Activated T-cell treated with anti-CD3 and anti-CD28 coated beads, Interleukin-2, amount 50 U/mL, for 24 hours (primary cell): ENCODE data around the gene CEP57.
"Not testable (repeated sequence)": the region's sequence is repeated elsewhere in the genome, so short reads cannot be mapped to it uniquely, and the experiment has no call there.

ENCODE experiments used
- DNase-seq: peaks from one replicate; pipeline ENCODE4 v3.0.0-alpha.2; 2020
- H3K27ac Mint-ChIP-seq: 2 replicates; pipeline ENCODE4 v1.8.0; 2020; ENCODE audit warnings: mild to moderate bottlenecking, mixed read lengths
- H3K27me3 Mint-ChIP-seq: 2 replicates; pipeline ENCODE4 v1.8.0; 2020; ENCODE audit warnings: mixed read lengths
- H3K36me3 Mint-ChIP-seq: 2 replicates; pipeline ENCODE4 v1.8.0; 2020; ENCODE audit warnings: low read depth, mixed read lengths
- H3K4me1 Mint-ChIP-seq: 2 replicates; pipeline ENCODE4 v1.8.0; 2020; ENCODE audit warnings: low read depth, mixed read lengths
- H3K4me3 Mint-ChIP-seq: 2 replicates; pipeline ENCODE4 v1.8.0; 2020; ENCODE audit warnings: mild to moderate bottlenecking, moderate library complexity, mixed read lengths
- H3K9me3 Mint-ChIP-seq: 2 replicates; pipeline ENCODE4 v1.8.0; 2020; ENCODE audit warnings: mixed read lengths

CEP57 gene

GRCh38 chr11:95790933-95791708 is 823 bp downstream of the CEP57 start:
- Mint-ChIP-seq H3K36me3 (peaks cover 78% of the 10 kb centered on the region), H3K4me1 (peaks cover 57% of the 10 kb centered on the region), H3K27me3 (no peaks in the 10 kb centered on the region), H3K9me3 (no peaks in the 10 kb centered on the region), H3K4me3 (peak overlapping the region; percentile 96), H3K27ac (peak overlapping the region; percentile 100)
- no peak for DNase-seq

GRCh38 chr11:95791709-95792033 is 1.4 kb downstream of the CEP57 start:
- peaks cover 55% of the 10 kb centered on the region for H3K4me1 Mint-ChIP-seq
- H3K4me3 Mint-ChIP-seq = peak overlapping the region; percentile 96
- H3K27me3 Mint-ChIP-seq = no peaks in the 10 kb centered on the region
- peak overlapping the region; percentile 100 for H3K27ac Mint-ChIP-seq
- no peaks in the 10 kb centered on the region for H3K9me3 Mint-ChIP-seq
- H3K36me3 Mint-ChIP-seq = peaks cover 75% of the 10 kb centered on the region
- DNase-seq = no peak

GRCh38 chr11:95792200-95792599 is 1.9 kb downstream of the CEP57 start:
- Mint-ChIP-seq H3K36me3 (peaks cover 71% of the 10 kb centered on the region), H3K4me3 (peak overlapping the region; percentile 96), H3K4me1 (peaks cover 51% of the 10 kb centered on the region), H3K27me3 (no peaks in the 10 kb centered on the region), H3K27ac (no peak overlapping the region), H3K9me3 (no peaks in the 10 kb centered on the region)
- no peak for DNase-seq

- Mint-ChIP-seq H3K4me1 (peaks cover 50% of the 10 kb centered on the region), H3K9me3 (no peaks in the 10 kb centered on the region), H3K4me3 (peak overlapping the region; percentile 48), H3K36me3 (peaks cover 66% of the 10 kb centered on the region), H3K27ac (no peak overlapping the region), H3K27me3 (no peaks in the 10 kb centered on the region)
- DNase-seq = no peak
Measured at GRCh38 chr11:95792700-95793099, 2.4 kb downstream of the CEP57 start.

- Mint-ChIP-seq H3K4me1 (peaks cover 46% of the 10 kb centered on the region), H3K9me3 (no peaks in the 10 kb centered on the region), H3K27ac (no peak overlapping the region), H3K27me3 (no peaks in the 10 kb centered on the region), H3K36me3 (peaks cover 62% of the 10 kb centered on the region), H3K4me3 (peak overlapping the region; percentile 48)
- DNase-seq = no peak
Measured at GRCh38 chr11:95793116-95793515, 2.8 kb downstream of the CEP57 start.

- no peak for DNase-seq
- Mint-ChIP-seq H3K4me3 (peak overlapping the region; percentile 30), H3K36me3 (peaks cover 54% of the 10 kb centered on the region), H3K4me1 (peaks cover 45% of the 10 kb centered on the region), H3K27ac (peak overlapping the region; percentile 26), H3K27me3 (no peaks in the 10 kb centered on the region), H3K9me3 (no peaks in the 10 kb centered on the region)
Measured at GRCh38 chr11:95794086-95794485, 3.8 kb downstream of the CEP57 start.

GRCh38 chr11:95795627-95796295 is 5.5 kb downstream of the CEP57 start:
- no peak for DNase-seq
- Mint-ChIP-seq H3K9me3 (no peaks in the 10 kb centered on the region), H3K27ac (no peak overlapping the region), H3K4me1 (peaks cover 45% of the 10 kb centered on the region), H3K27me3 (no peaks in the 10 kb centered on the region), H3K4me3 (no peak overlapping the region), H3K36me3 (peaks cover 62% of the 10 kb centered on the region)

GRCh38 chr11:95796501-95796900 is 6.2 kb downstream of the CEP57 start:
- DNase-seq = no peak
- no peaks in the 10 kb centered on the region for H3K9me3 Mint-ChIP-seq
- H3K27ac Mint-ChIP-seq = no peak overlapping the region
- H3K27me3 Mint-ChIP-seq = no peaks in the 10 kb centered on the region
- H3K4me1 Mint-ChIP-seq = peaks cover 43% of the 10 kb centered on the region
- peaks cover 62% of the 10 kb centered on the region for H3K36me3 Mint-ChIP-seq
- H3K4me3 Mint-ChIP-seq = no peak overlapping the region

- no peaks in the 10 kb centered on the region for H3K9me3 Mint-ChIP-seq
- no peaks in the 10 kb centered on the region for H3K27me3 Mint-ChIP-seq
- peaks cover 64% of the 10 kb centered on the region for H3K36me3 Mint-ChIP-seq
- no peak overlapping the region for H3K27ac Mint-ChIP-seq
- no peak overlapping the region for H3K4me3 Mint-ChIP-seq
- DNase-seq = no peak
- peaks cover 17% of the 10 kb centered on the region for H3K4me1 Mint-ChIP-seq
Measured at GRCh38 chr11:95799546-95799945, 9.2 kb downstream of the CEP57 start.

- H3K9me3 Mint-ChIP-seq = no peaks in the 10 kb centered on the region
- DNase-seq = no peak
- H3K4me1 Mint-ChIP-seq = peaks cover 12% of the 10 kb centered on the region
- peaks cover 64% of the 10 kb centered on the region for H3K36me3 Mint-ChIP-seq
- no peaks in the 10 kb centered on the region for H3K27me3 Mint-ChIP-seq
- H3K4me3 Mint-ChIP-seq = no peak overlapping the region
- H3K27ac Mint-ChIP-seq = no peak overlapping the region
Measured at GRCh38 chr11:95800438-95800837, 10.1 kb downstream of the CEP57 start.

- Mint-ChIP-seq H3K4me1 (peaks cover 4% of the 10 kb centered on the region), H3K36me3 (peaks cover 77% of the 10 kb centered on the region), H3K27ac (no peak overlapping the region), H3K27me3 (no peaks in the 10 kb centered on the region), H3K4me3 (no peak overlapping the region), H3K9me3 (no peaks in the 10 kb centered on the region)
- DNase-seq = no peak
Measured at GRCh38 chr11:95802806-95803205, 12.5 kb downstream of the CEP57 start.

- no peak for DNase-seq
- Mint-ChIP-seq H3K4me1 (no peaks in the 10 kb centered on the region), H3K27me3 (no peaks in the 10 kb centered on the region), H3K9me3 (no peaks in the 10 kb centered on the region), H3K36me3 (peaks cover 79% of the 10 kb centered on the region), H3K4me3 (no peak overlapping the region), H3K27ac (no peak overlapping the region)
Measured at GRCh38 chr11:95803973-95804372, 13.7 kb downstream of the CEP57 start.

- Mint-ChIP-seq H3K4me1 (no peaks in the 10 kb centered on the region), H3K4me3 (no peak overlapping the region), H3K9me3 (no peaks in the 10 kb centered on the region), H3K27ac (no peak overlapping the region), H3K36me3 (peaks cover 74% of the 10 kb centered on the region), H3K27me3 (no peaks in the 10 kb centered on the region)
- no peak for DNase-seq
Measured at GRCh38 chr11:95805869-95806268, 15.6 kb downstream of the CEP57 start.

GRCh38 chr11:95806464-95806863 is 16.2 kb downstream of the CEP57 start:
- H3K4me3 Mint-ChIP-seq, H3K27me3 Mint-ChIP-seq, H3K4me1 Mint-ChIP-seq, DNase-seq, H3K9me3 Mint-ChIP-seq, H3K27ac Mint-ChIP-seq: not testable (repeated sequence)
- H3K36me3 Mint-ChIP-seq = peaks cover 68% of the 10 kb centered on the region

- peaks cover 65% of the 10 kb centered on the region for H3K36me3 Mint-ChIP-seq
Measured at GRCh38 chr11:95811052-95811451, 20.8 kb downstream of the CEP57 start.

More at GRCh38 chr11:95811052-95811451, 20.8 kb downstream of the CEP57 start:
- peaks cover 12% of the 10 kb centered on the region for H3K4me1 Mint-ChIP-seq
- H3K4me3 Mint-ChIP-seq, H3K27me3 Mint-ChIP-seq, H3K9me3 Mint-ChIP-seq, DNase-seq, H3K27ac Mint-ChIP-seq: not testable (repeated sequence)
